Loucy (cell line): Measurements from ENCODE around the gene USP8.

Source experiments
- CTCF ChIP-seq: fragments of 200-600 bp; sonication (generic); conservative IDR thresholded peaks from 2 replicates; pipeline ENCODE4 v1.5.1; 2014; ENCODE audit warnings: mild to moderate bottlenecking, antibody characterized with exemption, low read length
- EZH2phosphoT487 ChIP-seq: fragments of 200-600 bp; IDR thresholded peaks from 2 replicates; pipeline ENCODE4 v1.6.1; 2018; ENCODE audit warnings: antibody characterized with exemption, mild to moderate bottlenecking, moderate library complexity, borderline replicate concordance

- TF ChIP-seq CTCF (no peak), EZH2phosphoT487 (no peak)
Observed at GRCh38 chr15:50411870-50412269, 12.3 kb upstream of the USP8 start.
